Fibroblast of lung (primary cell): Measurements from ENCODE around the gene APBB2. TPM values are rescaled to one million over a fixed set of nuclear protein-coding genes. Genes with fewer than 3 reads are reported as not detected.

Source experiments
- DNase-seq, 2 donors: peaks; one replicate each; pipeline versions ENCODE4 v3.0.0 to v3.0.0-alpha.2; 2010; ENCODE audit warnings: low read depth in 2 of 2
- H2AFZ ChIP-seq: 2 replicates; pipeline ENCODE4 v1.5.1; 2012; ENCODE audit warnings: low read length, control low read depth, inconsistent platforms
- H3K27ac ChIP-seq: 2 replicates; pipeline ENCODE4 v1.5.1; 2011; ENCODE audit warnings: low read length, control low read depth; ENCODE audit not compliant: insufficient read depth
- H3K27me3 ChIP-seq: 2 replicates; pipeline ENCODE4 v1.5.1; 2011; ENCODE audit warnings: mild to moderate bottlenecking, low read length; ENCODE audit not compliant: control insufficient read depth, insufficient read depth
- H3K36me3 ChIP-seq: 2 replicates; pipeline ENCODE4 v1.5.1; 2011; ENCODE audit warnings: low read length; ENCODE audit not compliant: control insufficient read depth, insufficient read depth
- H3K4me1 ChIP-seq: 2 replicates; pipeline ENCODE4 v1.5.1; 2011; ENCODE audit warnings: low read length; ENCODE audit not compliant: control insufficient read depth, insufficient read depth; ENCODE audit errors: extremely low read depth
- H3K4me2 ChIP-seq: 2 replicates; pipeline ENCODE4 v1.5.1; 2011; ENCODE audit warnings: low read length, control low read depth; ENCODE audit not compliant: insufficient read depth; ENCODE audit errors: extremely low read depth
- H3K4me3 ChIP-seq, 4 experiments: fragments of 200-600 bp in 1 of 4; sonication (generic) in 1 of 4; replicated peaks in 1 of 4; 2 replicates each; pipeline ENCODE4 v1.5.1; 2011 to 2016; ENCODE audit warnings: low read length in 4 of 4, low read depth in 3 of 4, mild to moderate bottlenecking in 3 of 4, control low read depth in 2 of 4, inconsistent platforms in 1 of 4, mixed read lengths in 1 of 4; ENCODE audit not compliant: insufficient read depth in 1 of 4; ENCODE audit errors: control extremely low read depth in 1 of 4
- H3K79me2 ChIP-seq: 2 replicates; pipeline ENCODE4 v1.5.1; 2012; ENCODE audit warnings: mild to moderate bottlenecking, low read length, inconsistent platforms; ENCODE audit not compliant: control insufficient read depth, insufficient read depth
- H3K9ac ChIP-seq: 2 replicates; pipeline ENCODE4 v1.5.1; 2011; ENCODE audit warnings: mild to moderate bottlenecking, low read length, control low read depth; ENCODE audit not compliant: insufficient read depth
- H3K9me3 ChIP-seq: 2 replicates; pipeline ENCODE4 v1.5.1; 2012; ENCODE audit warnings: low read depth, low read length; ENCODE audit not compliant: control insufficient read depth, insufficient read depth
- H4K20me1 ChIP-seq: 2 replicates; pipeline ENCODE4 v1.5.1; 2011; ENCODE audit warnings: low read length; ENCODE audit not compliant: control insufficient read depth, insufficient read depth; ENCODE audit errors: extremely low read depth
- CTCF ChIP-seq, 2 donors: IDR thresholded peaks in 1 of 2; conservative IDR thresholded peaks in 1 of 2; 1 replicate in 1 of 2; 2 replicates in 1 of 2; pipeline ENCODE4 v1.5.1; 2011 to 2012; ENCODE audit warnings: low read length in 2 of 2, control low read depth in 1 of 2, inconsistent platforms in 1 of 2, low read depth in 1 of 2, mild to moderate bottlenecking in 1 of 2
- EZH2 ChIP-seq: IDR thresholded peaks from 2 replicates; pipeline ENCODE4 v1.5.1; 2012; ENCODE audit warnings: low read length, control low read depth, mild to moderate bottlenecking; ENCODE audit errors: missing control alignments
- polyA plus RNA-seq, 2 donors: library from polyadenylated mRNA; depleted of rRNA in 1 of 2; stranded (reverse) in 1 of 2; unstranded in 1 of 2; fragments of >200 nt; gene quantifications; 2 replicates each; pipeline ENCODE4 v1.2.1, GENCODE V29; 2011 to 2012; ENCODE audit warnings: missing spikeins in 1 of 2
- total RNA-seq: library from RNA; depleted of rRNA; stranded (reverse); fragments of >200 nt; gene quantifications from 2 replicates; pipeline ENCODE4 v1.2.1, GENCODE V29; 2014

Gene APBB2
- total and polyA plus RNA-seq, 2 donors (not counting 1 experiment from before 2014, with no cell fraction given): 25.1 to 29.8 TPM

DNA sequence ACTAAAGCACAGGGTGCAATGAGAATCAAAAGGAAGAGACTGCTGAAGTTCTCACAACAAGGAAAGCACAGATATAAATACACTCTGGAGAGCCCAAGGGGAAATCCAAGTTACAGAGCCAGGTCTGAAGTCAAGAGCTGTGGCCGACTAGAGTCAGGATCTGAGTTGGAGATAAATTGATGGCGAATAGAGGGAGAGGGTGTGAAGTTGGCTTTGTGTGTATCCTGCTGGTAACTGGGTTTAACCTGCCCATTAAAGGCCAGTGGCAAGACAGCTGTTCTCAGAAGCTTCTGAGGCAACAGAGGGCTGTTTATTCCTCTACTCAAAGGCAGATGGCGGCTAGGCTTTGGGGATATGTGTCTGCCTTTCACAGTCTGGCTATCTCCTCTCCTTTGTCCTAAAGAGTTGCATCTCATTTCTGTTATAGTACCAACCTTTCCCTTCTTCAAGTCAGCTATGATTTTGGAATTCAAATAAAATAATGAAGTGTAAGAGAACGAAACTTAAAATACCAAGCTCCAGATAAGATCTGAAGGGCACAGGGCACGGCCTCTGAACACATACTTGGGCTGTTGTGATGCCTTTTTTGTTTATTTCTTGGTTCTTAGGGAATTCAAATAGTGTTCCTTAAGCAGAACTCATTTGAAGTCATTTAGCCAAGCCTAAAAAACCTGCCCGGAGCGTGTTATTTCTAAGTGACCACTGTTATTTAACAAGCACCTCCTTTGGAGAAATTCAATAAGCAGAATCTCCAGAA lies 142.1 kb downstream of the APBB2 start:
- TF ChIP-seq CTCF (conservative IDR thresholded peaks at IDR 0.05 in 1 of 2, IDR thresholded peaks at IDR 0.05 in 1 of 2; ENCODE audit: low read depth in 1 of 2, low read length in 2 of 2) (no peak), EZH2 (no peak)
- no peak overlapping the region for H3K4me3 ChIP-seq
- no peaks in the 10 kb centered on the region for H3K9me3 ChIP-seq
- H2AFZ ChIP-seq: no peak overlapping the region
- no peaks in the 10 kb centered on the region for H3K36me3 ChIP-seq
- no peak overlapping the region for H3K27ac ChIP-seq
- H4K20me1 ChIP-seq: no peaks in the 10 kb centered on the region
- H3K4me2 ChIP-seq: no peak overlapping the region
- H3K27me3 ChIP-seq: no peaks in the 10 kb centered on the region
- DNase-seq: no peak
- no peak overlapping the region for H3K9ac ChIP-seq
- H3K4me1 ChIP-seq: no peaks in the 10 kb centered on the region
- H3K79me2 ChIP-seq: no peaks in the 10 kb centered on the region

- no peak overlapping the region for H2AFZ ChIP-seq
- no peaks in the 10 kb centered on the region for H3K27me3 ChIP-seq
- TF ChIP-seq CTCF (conservative IDR thresholded peaks at IDR 0.05 in 1 of 2, IDR thresholded peaks at IDR 0.05 in 1 of 2; ENCODE audit: low read depth in 1 of 2, low read length in 2 of 2) (no peak), EZH2 (no peak)
- no peaks in the 10 kb centered on the region for H3K4me1 ChIP-seq
- H3K27ac ChIP-seq: no peak overlapping the region
- H3K4me2 ChIP-seq: no peak overlapping the region
- no peak overlapping the region for H3K4me3 ChIP-seq
- H3K9me3 ChIP-seq: no peaks in the 10 kb centered on the region
- H3K9ac ChIP-seq: no peak overlapping the region
- no peaks in the 10 kb centered on the region for H4K20me1 ChIP-seq
- DNase-seq: peak in 1 of 2 donors; percentile 45
- H3K79me2 ChIP-seq: no peaks in the 10 kb centered on the region
- H3K36me3 ChIP-seq: no peaks in the 10 kb centered on the region
These were observed 143.6 kb downstream of the APBB2 start for GRCh38 chr4:41070516-41071281.

DNA sequence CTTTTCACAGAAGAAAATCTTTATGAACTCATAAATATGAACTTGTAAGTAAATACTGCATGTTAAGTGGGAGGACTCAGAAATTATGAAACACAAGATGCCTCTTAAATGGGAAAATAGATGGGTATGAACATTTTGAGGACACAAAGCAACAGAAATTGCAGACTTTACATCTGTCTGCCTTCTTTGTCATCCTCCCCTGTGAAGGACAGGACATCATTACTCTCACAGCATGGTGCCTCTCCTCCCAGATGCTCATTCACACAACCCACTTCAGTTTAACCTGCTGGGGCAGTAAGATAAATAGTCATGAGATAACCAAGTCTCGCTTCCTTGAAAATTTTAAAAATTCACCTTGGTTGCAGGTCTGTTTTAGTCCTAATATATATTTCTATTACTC lies 144.5 kb downstream of the APBB2 start:
- Histone ChIP-seq H3K4me2 (no peak overlapping the region), H3K9me3 (no peaks in the 10 kb centered on the region), H2AFZ (no peak overlapping the region), H3K9ac (no peak overlapping the region), H3K27me3 (no peaks in the 10 kb centered on the region), H3K79me2 (no peaks in the 10 kb centered on the region), H3K4me1 (no peaks in the 10 kb centered on the region), H3K4me3 (no peak overlapping the region), H3K27ac (no peak overlapping the region), H4K20me1 (no peaks in the 10 kb centered on the region), H3K36me3 (no peaks in the 10 kb centered on the region)
- DNase-seq: no peak
- TF ChIP-seq CTCF (conservative IDR thresholded peaks at IDR 0.05 in 1 of 2, IDR thresholded peaks at IDR 0.05 in 1 of 2; ENCODE audit: low read depth in 1 of 2, low read length in 2 of 2): no peak
- TF ChIP-seq EZH2: no peak
